ENCODE results near the gene LTA4H.

The LTA4H gene

DNA sequence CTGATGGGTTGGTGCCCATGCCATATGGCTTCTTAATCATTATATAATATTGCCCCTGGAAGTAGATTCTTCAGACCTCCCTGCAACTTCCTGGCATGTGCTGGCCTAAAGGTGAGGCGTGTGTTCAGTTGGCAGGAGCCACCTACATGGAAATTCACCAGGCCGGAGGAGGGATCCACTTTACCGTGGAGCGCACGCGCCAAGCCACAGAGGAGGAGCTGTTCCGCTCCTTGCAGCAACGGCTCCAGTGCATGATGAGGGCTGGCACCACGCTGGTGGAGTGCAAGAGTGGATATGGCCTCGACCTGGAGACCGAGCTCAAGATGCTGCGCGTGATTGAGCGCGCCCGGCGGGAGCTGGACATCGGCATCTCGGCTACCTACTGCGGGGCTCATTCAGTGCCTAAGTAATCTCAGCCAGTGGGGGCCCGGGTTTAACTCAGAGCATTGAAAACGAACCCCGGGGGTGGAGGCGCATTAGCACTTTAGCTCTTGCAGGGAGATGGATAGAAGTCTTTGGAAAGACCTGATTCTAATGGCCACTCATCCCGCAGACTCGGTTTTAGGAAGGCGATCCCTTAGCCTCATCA, 78.7 kb downstream of the LTA4H start:
- DNase-seq (ENCODE audit: low read depth) = no peak

DNA sequence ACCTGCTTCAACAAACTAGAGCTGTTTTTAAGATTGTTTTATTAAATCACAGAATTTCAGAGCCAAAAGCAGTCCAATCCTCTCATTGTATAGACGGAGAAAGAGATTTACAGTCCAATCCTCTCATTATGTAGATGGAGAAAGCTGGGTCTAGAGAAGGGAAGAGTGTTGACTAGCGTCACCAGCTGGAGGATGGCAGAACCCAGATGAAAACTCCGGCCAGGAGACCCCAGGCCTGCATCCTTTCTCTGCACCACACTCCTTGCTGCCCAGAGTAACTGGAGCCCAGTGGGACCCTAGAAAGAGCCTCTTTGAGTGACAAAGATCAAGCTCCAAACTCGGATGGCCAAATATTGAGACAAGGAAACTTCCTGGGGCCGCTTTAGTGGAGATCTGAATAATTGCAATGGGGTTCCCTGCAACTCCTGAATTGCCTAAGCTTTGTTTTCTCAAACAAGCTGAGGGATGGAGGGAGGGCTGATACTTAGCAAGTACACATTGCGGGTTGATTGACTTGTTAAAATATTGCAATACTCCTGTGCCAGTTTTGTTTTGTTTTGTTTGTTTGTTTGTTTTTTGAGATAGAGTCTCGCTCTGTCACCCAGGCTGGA, 79.7 kb downstream of the LTA4H start:
- no peak for DNase-seq (ENCODE audit: low read depth)

DNA sequence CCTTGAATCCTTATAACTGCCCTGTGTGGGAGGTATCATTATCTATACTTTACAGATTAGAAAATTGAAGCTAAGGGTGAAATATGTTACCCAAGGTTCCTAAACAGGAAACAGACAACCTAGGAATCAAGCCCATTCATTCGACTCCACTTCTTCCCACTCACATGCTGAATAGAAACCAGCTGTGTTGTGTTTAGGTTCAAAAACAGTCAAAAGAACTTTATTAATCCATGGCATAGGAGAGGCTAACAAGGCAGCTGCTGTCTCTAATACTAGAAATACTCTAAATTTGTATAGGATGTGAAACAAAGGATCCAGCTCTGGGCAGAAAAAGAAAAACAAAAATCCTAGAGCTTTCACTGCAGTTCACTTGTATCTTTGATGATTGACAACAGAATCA, 82.4 kb downstream of the LTA4H start:
- no peak for DNase-seq (ENCODE audit: low read depth)

DNA sequence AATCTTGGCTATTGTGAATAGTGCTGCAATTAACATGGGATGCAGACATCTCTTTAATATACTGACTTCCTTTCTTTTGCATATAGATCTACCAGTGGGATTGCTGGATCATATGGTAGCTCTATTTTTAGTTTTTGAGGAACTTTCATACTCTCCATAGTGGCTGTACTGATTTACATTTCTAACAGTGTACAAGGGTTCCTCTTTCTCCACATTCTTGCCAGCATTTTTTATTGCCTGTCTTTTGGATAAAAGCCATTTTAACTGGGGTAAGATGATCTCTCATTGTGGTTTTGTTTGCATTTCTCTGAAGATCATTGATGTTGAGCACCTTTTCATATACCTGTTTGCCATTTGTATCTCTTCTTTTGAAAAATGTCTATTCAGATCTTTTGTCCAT, 83.9 kb downstream of the LTA4H start:
- no peak for DNase-seq (ENCODE audit: low read depth)
